Measurements from ENCODE around the gene EXOC6. TPM values are rescaled to one million over a fixed set of nuclear protein-coding genes. Genes with fewer than 3 reads are reported as not detected.

Gene EXOC6
- total RNA-seq, 1 experiment from 2014 or later, result 12.9 TPM

- Histone ChIP-seq H4K20me1 (ENCODE audit: insufficient read depth) (no peaks in the 10 kb centered on the region), H3K9me2 (ENCODE audit: insufficient read depth) (no peaks in the 10 kb centered on the region), H3K27me3 (ENCODE audit: insufficient read depth, low read length) (no peaks in the 10 kb centered on the region), H3K4me2 (ENCODE audit: low read length) (no peak overlapping the region), H3K9me3 (ENCODE audit: control insufficient read depth in 1 of 2, insufficient read depth in 1 of 2, low read depth in 1 of 2, low read length in 2 of 2) (peaks cover 5 to 6% of the 10 kb centered on the region in 2 experiments; a peak in 2 of 4 replicates), H3K27ac (ENCODE audit: low read depth, low read length) (no peak overlapping the region), H3K36me3 (ENCODE audit: control insufficient read depth in 1 of 2, insufficient read depth in 2 of 2, low read length in 2 of 2) (no peaks in the 10 kb centered on the region), H2AFZ (ENCODE audit: low read depth, low read length, poor library complexity, severe bottlenecking) (no peak overlapping the region), H3K79me2 (ENCODE audit: insufficient read depth, low read length) (no peaks in the 10 kb centered on the region), H3K4me1 (ENCODE audit: control insufficient read depth in 1 of 2, insufficient read depth in 2 of 2, low read length in 2 of 2) (no peaks in the 10 kb centered on the region), H3K9ac (ENCODE audit: low read length) (no peak overlapping the region), H3K4me3 (replicated peaks in 1 of 2; ENCODE audit: low read depth in 1 of 2, low read length in 2 of 2) (no peak overlapping the region)
- ChIA-PET CTCF (interaction anchor here (0.9 to 1.3 kb wide), 2 partner anchors 14 to 35 kb away, joined by 3 read pairs; no protein-coding TSS in a partner anchor), RAD21 (ENCODE audit: low non-redundant PET in 1 of 2, low total read pairs in 2 of 2, uncharacterized antibody in 2 of 2, unreplicated experiment in 2 of 2) (interaction anchor here in 1 of 2 experiments (1.1 kb wide), 1 partner anchor 33 kb away, joined by 3 read pairs; no protein-coding TSS in a partner anchor), POLR2A (no interaction called here)
- TF ChIP-seq JUND (IDR thresholded peaks at IDR 0.05), result no peak
- TF ChIP-seq EZH2 (IDR thresholded peaks at IDR 0.05), result no peak
- TF ChIP-seq FOSL1 (IDR thresholded peaks at IDR 0.05; ENCODE audit: low read depth), result no peak
- no peak for TF ChIP-seq ATF3 (IDR thresholded peaks at IDR 0.05)
- no peak for TF ChIP-seq MAX (IDR thresholded peaks at IDR 0.05)
- no peak for TF ChIP-seq CTCF (IDR thresholded peaks at IDR 0.05 in 2 of 3, conservative IDR thresholded peaks at IDR 0.05 in 1 of 3; ENCODE audit: borderline replicate concordance in 1 of 3, insufficient read depth in 1 of 3, low read depth in 2 of 3, low read length in 2 of 3)
- no peak for TF ChIP-seq POLR2A (IDR thresholded peaks at IDR 0.05; ENCODE audit: borderline replicate concordance, extremely low read depth, insufficient read depth, insufficient read length)
- no peak for TF ChIP-seq RAD21 (IDR thresholded peaks at IDR 0.05; ENCODE audit: low read depth)
- TF ChIP-seq YY1 (IDR thresholded peaks at IDR 0.05; ENCODE audit: extremely low read depth, insufficient replicate concordance, low read depth, low read length), result no peak
- TF ChIP-seq EGR1 (IDR thresholded peaks at IDR 0.05; ENCODE audit: low read depth), result no peak
- no peak for TF ChIP-seq SRF (IDR thresholded peaks at IDR 0.05; ENCODE audit: low read depth)
- TF ChIP-seq ZBTB33 (IDR thresholded peaks at IDR 0.05; ENCODE audit: extremely low read depth, insufficient replicate concordance, low read length), result no peak
- TF ChIP-seq ZNF274 (IDR thresholded peaks at IDR 0.05; ENCODE audit: low read depth, low read length), result no peak
- no peak for TF ChIP-seq CBX3 (IDR thresholded peaks at IDR 0.05; ENCODE audit: low read depth)
- TF ChIP-seq CEBPB (IDR thresholded peaks at IDR 0.05; ENCODE audit: low read depth), result no peak
- TF ChIP-seq POLR2AphosphoS5 (IDR thresholded peaks at IDR 0.05; ENCODE audit: low read depth, low read length), result no peak
- intact Hi-C loops (cut with micrococcal nuclease), result no loop called here
- ATAC-seq, result no peak
- DNase-seq (ENCODE audit: low read depth, low spot score), result no peak
- BruUV-seq (replicated peaks), result no TSS peak
Measured at GRCh38 chr10:92915892-92916291, 67.6 kb downstream of the EXOC6 start.
